ENCODE results near the gene FOXC1.

- TF ChIP-seq CBX3 (IDR thresholded peaks at IDR 0.05; ENCODE audit: low read depth) (no peak), POLR2A (IDR thresholded peaks at IDR 0.05; ENCODE audit: borderline replicate concordance, extremely low read depth, insufficient read depth, insufficient read length) (no peak), CTCF (IDR thresholded peaks at IDR 0.05 in 2 of 3, conservative IDR thresholded peaks at IDR 0.05 in 1 of 3; ENCODE audit: borderline replicate concordance in 1 of 3, insufficient read depth in 1 of 3, low read depth in 2 of 3, low read length in 2 of 3) (no peak), CEBPB (IDR thresholded peaks at IDR 0.05; ENCODE audit: low read depth) (0 out of 2 replicates have a peak, but pooled peaks have one; percentile 3), SP1 (IDR thresholded peaks at IDR 0.05; ENCODE audit: low read depth) (no peak)
These were observed 21.5 kb downstream of the FOXC1 start for GRCh38 chr6:1631251-1631650.

Data from HCT116 (cell line).